ENCODE measurements around the gene YOD1. TPM values are rescaled to one million over a fixed set of nuclear protein-coding genes. Genes with fewer than 3 reads are reported as not detected.

Gene YOD1
- total RNA-seq, 1 experiment from 2014 or later = 9.4 TPM

- no peak for DNase-seq (ENCODE audit: low read depth, low spot score)
- in situ Hi-C loops (cut with HindIII; ENCODE audit: low pct_unique_long_range_greater_than_20kb, low sequenced_read_pairs) = no loop called here
Measured at GRCh38 chr1:207033302-207033701, 17.7 kb downstream of the YOD1 start.

- DNase-seq (ENCODE audit: low read depth, low spot score) = peak; percentile 63
- in situ Hi-C loops (cut with HindIII; ENCODE audit: low pct_unique_long_range_greater_than_20kb, low sequenced_read_pairs) = no loop called here
Measured at GRCh38 chr1:207032528-207033017, 18.4 kb downstream of the YOD1 start, which contains the start of gene C1orf116. Gene C1orf116, minus strand, starts transcription at chr1:207032756. Its CDS starts 5,158 bp downstream, at chr1:207027598.

- in situ Hi-C loops (cut with HindIII; ENCODE audit: low pct_unique_long_range_greater_than_20kb, low sequenced_read_pairs) = no loop called here
- DNase-seq (ENCODE audit: low read depth, low spot score) = no peak
Measured at GRCh38 chr1:207031632-207032264, 19.3 kb downstream of the YOD1 start.

- in situ Hi-C loops (cut with HindIII; ENCODE audit: low pct_unique_long_range_greater_than_20kb, low sequenced_read_pairs) = no loop called here
- DNase-seq (ENCODE audit: low read depth, low spot score) = no peak
Measured at GRCh38 chr1:207031016-207031415, 20.0 kb downstream of the YOD1 start.

GRCh38 chr1:207030522-207031009 is 20.4 kb downstream of the YOD1 start:
- no peak for DNase-seq (ENCODE audit: low read depth, low spot score)
- in situ Hi-C loops (cut with HindIII; ENCODE audit: low pct_unique_long_range_greater_than_20kb, low sequenced_read_pairs) = no loop called here

- DNase-seq (ENCODE audit: low read depth, low spot score) = no peak
- in situ Hi-C loops (cut with HindIII; ENCODE audit: low pct_unique_long_range_greater_than_20kb, low sequenced_read_pairs) = no loop called here
Measured at GRCh38 chr1:207029701-207030521, 21.1 kb downstream of the YOD1 start.

- in situ Hi-C loops (cut with HindIII; ENCODE audit: low pct_unique_long_range_greater_than_20kb, low sequenced_read_pairs) = no loop called here
- DNase-seq (ENCODE audit: low read depth, low spot score) = no peak
Measured at GRCh38 chr1:207028884-207029650, 21.9 kb downstream of the YOD1 start.

- no peak for DNase-seq (ENCODE audit: low read depth, low spot score)
- in situ Hi-C loops (cut with HindIII; ENCODE audit: low pct_unique_long_range_greater_than_20kb, low sequenced_read_pairs) = no loop called here
Measured at GRCh38 chr1:207027921-207028320, 23.1 kb downstream of the YOD1 start.

- in situ Hi-C loops (cut with HindIII; ENCODE audit: low pct_unique_long_range_greater_than_20kb, low sequenced_read_pairs) = no loop called here
Measured at GRCh38 chr1:207027206-207027777, 23.7 kb downstream of the YOD1 start.

GRCh38 chr1:207026104-207026534 is 24.9 kb downstream of the YOD1 start:
- peak; percentile 91 for DNase-seq (ENCODE audit: low read depth, low spot score)
- in situ Hi-C loops (cut with HindIII; ENCODE audit: low pct_unique_long_range_greater_than_20kb, low sequenced_read_pairs) = no loop called here

More at GRCh38 chr1:207027206-207027777, 23.7 kb downstream of the YOD1 start:
- no peak for DNase-seq (ENCODE audit: low read depth, low spot score)

GRCh38 chr1:207025146-207025880 is 25.7 kb downstream of the YOD1 start:
- no peak for DNase-seq (ENCODE audit: low read depth, low spot score)
- in situ Hi-C loops (cut with HindIII; ENCODE audit: low pct_unique_long_range_greater_than_20kb, low sequenced_read_pairs) = no loop called here

GRCh38 chr1:207024202-207025145 is 26.5 kb downstream of the YOD1 start:
- no peak for DNase-seq (ENCODE audit: low read depth, low spot score)
- in situ Hi-C loops (cut with HindIII; ENCODE audit: low pct_unique_long_range_greater_than_20kb, low sequenced_read_pairs) = no loop called here

GRCh38 chr1:207022996-207023679 is 27.9 kb downstream of the YOD1 start:
- in situ Hi-C loops (cut with HindIII; ENCODE audit: low pct_unique_long_range_greater_than_20kb, low sequenced_read_pairs) = no loop called here
- no peak for DNase-seq (ENCODE audit: low read depth, low spot score)

GRCh38 chr1:207021876-207022596 is 29.0 kb downstream of the YOD1 start:
- no peak for DNase-seq (ENCODE audit: low read depth, low spot score)
- in situ Hi-C loops (cut with HindIII; ENCODE audit: low pct_unique_long_range_greater_than_20kb, low sequenced_read_pairs) = no loop called here

All from SK-MEL-5 (cell line).